CMK (cell line): Measurements from ENCODE around the gene TTLL12.

Experiments used
- DNase-seq: peaks from one replicate; pipeline ENCODE4 v3.0.0-alpha.2; 2010; ENCODE audit warnings: low read depth

Gene TTLL12

GRCh38 chr22:43186272-43187170, at the start of gene TTLL12:
TTLL12 (minus strand) TSS chr22:43187134; CDS start chr22:43187069, 65 bp downstream.
- no peak for DNase-seq

- DNase-seq = no peak
These were observed 48.8 kb upstream of the TTLL12 start for GRCh38 chr22:43235445-43236409.

DNA sequence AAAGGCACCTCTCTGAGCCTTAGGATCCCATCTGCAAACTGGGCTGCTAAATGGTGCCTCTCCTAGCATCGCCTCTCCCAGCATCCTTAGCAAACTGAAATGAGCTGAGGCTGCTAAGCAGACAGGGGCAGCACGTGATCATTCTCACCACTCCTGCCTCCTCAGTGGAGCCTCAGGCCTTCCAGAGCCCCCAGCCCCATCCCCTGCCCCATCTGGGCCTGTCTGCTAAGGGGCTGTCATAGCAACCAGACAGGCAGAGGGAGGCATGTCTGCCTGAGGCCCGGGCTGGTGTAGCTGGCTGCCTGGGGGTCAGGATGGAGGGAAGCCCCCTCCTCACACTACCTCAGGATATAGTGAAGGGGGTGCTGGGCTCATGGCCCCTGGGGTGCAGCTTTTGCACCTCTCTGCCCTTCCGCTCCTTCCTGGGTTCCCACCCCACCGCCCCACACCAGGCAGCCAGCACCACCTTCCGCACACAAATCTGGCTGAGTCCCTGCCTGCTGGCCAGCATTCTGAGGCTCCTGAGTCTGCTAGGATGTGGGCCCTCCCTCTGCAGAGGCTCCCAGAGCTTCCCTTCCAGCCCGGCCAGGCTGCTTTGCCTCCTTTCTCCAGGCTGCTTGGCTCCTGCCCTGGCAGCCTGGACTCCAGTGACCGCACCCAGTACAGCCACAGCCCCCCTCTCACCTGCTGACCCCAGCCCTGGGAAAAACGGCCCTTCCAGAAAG, 47.5 kb upstream of the TTLL12 start:
- DNase-seq = no peak

DNA sequence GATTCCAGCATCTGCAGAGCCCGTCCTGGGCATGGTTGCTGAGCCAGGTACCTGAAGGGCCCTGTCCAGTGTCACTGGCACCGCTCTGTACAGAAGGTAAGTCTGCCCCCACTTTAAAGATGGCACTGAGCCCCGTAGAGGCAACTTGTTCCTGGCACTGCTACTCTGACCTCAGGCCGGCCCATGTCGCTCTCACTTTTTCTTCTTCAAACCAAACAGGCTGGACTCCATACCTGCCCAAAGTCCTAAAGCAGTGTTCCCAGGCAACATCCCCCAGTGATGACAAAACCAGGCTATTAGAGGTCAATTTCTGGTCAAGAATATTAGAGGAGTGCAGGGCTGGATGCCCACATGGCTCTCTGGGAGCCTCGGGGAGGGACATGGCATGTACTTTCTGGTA, 46.6 kb upstream of the TTLL12 start:
- DNase-seq = no peak

DNA sequence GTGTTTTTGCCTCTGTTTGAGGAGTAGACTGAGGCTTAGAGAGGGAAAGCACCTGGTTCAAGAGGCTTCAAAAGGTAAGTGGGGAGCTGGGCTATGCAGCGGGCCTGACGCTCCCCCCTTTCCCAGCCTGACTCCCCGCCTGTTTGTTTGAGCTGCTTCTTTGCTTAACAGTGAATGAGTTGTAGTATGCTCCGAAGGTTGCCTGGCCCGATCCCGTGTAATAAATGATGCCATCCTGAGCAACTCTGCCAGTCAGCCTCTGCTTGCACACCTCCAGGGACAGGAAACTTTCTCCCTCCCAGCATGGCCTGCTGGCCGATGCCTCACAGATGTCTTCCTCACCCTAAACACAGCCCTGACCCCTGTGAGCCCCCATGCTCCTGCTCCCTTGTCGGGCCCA, 45.5 kb upstream of the TTLL12 start:
- DNase-seq = no peak

GRCh38 chr22:43231724-43232034, 44.7 kb upstream of the TTLL12 start:
- no peak for DNase-seq

GRCh38 chr22:43230971-43231723, 44.2 kb upstream of the TTLL12 start:
- DNase-seq = peak; percentile 42

- no peak for DNase-seq
These were observed 43.6 kb upstream of the TTLL12 start for GRCh38 chr22:43230571-43230970.

DNA sequence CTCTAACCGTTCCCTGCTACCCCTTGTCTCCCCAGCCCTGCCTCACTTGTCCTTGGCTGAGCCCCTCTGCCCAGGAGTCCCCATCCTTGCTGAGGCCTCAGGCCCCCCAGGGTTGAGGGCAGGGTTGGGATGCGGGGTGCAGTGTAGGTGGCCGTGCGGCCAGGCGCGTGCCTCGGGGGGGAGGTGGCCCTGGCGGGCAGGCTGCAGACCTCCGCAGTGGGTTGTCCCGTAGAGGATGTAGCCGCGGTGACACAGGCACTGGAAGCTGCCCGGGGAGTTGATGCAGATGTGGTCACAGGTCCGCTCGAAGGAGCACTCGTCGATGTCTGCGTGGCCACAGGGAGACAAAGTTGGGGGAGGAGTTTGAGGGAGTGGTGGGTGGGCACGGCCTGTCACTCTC, 41.9 kb upstream of the TTLL12 start:
- no peak for DNase-seq

- DNase-seq = peak; percentile 55
These were observed 41.4 kb upstream of the TTLL12 start for GRCh38 chr22:43228330-43228729.

- DNase-seq = no peak
These were observed 40.3 kb upstream of the TTLL12 start for GRCh38 chr22:43227239-43227630.

- DNase-seq = no peak
These were observed 39.7 kb upstream of the TTLL12 start for GRCh38 chr22:43226377-43227238.

GRCh38 chr22:43225609-43226008, 38.7 kb upstream of the TTLL12 start:
- DNase-seq = no peak

GRCh38 chr22:43222987-43223386, 36.1 kb upstream of the TTLL12 start:
- no peak for DNase-seq

GRCh38 chr22:43222262-43222661, 35.3 kb upstream of the TTLL12 start:
- DNase-seq = peak; percentile 86

DNA sequence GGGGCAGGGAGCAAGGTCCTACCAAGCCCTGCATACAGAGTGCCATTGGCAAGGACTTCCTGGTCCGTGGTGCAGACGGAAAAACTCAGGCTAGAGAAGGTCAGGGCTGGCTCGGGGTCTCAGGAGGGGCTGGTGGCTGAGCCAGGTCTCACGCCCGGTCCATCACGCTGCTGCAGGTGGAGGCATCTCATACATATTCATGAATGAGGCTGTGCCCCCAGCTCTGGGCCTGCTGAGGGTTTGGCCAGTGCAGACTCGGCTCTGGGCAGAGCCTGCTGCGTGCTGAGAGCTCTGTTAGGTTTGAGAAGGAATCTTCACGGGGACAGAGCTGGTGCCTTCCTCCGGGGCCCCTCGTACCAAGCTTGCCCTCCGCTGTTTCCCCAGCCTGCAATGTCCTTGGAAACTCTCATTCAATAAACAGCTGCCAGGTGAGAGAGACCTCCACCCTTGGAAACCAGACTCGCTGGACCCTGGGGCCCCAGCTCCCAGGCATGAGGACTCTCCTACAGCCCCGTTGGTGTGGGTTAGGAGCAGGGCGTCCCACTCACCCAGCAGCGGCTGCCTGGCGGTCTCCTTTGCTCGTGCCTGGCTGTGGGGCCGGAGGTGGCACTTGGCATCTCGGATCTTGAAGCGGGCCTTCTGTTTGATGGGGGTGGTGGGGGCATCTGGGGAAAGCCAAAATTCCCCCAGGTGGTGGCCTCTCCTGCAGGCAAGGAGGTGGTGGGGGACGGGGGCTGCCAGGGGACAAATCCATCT, 33.9 kb upstream of the TTLL12 start:
- DNase-seq = no peak

- no peak for DNase-seq
These were observed 31.9 kb upstream of the TTLL12 start for GRCh38 chr22:43218786-43219185.

DNA sequence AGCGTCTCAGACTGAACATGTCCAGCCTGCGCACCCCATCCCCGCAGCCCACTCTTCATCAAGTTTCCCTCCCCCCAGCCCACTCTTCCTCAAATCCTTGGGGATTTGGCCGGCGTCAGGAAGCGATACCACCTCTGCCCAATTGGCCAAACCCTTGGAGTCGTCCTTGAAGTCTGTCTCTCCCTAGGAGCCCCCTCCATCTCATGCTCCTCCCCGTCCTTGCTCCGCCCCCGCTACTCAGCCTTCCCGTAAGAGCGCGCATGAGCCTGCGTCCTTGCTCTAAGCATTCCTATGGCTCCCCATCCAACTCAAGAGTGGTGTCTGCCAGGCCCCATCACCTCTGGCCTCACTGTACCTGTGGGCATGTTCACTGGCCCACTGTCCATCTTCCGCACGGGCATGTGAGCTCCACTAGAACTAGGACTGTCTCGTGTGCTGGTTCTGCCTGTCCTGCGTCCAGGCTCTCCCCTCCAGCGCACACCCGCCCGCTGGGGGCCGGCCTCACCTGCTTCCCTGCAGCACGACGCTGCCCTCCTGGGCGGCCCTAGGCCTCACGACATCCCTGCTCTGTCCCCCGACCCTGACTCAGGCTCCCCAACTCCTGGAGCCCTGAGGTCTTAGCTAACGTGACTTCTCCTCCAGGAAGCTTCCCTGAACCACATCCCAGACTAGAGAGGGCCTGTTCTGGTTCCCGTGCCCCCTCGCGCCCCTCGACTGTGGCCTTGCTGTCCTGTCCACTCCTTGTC, 30.5 kb upstream of the TTLL12 start:
- no peak for DNase-seq

- no peak for DNase-seq
These were observed 29.8 kb upstream of the TTLL12 start for GRCh38 chr22:43216738-43217137.
